GM12878 (cell line): ENCODE measurements around the gene MCEMP1. TPM values are rescaled to one million over a fixed set of nuclear protein-coding genes. Genes with fewer than 3 reads are reported as not detected.

ENCODE experiments used
- ATAC-seq: fragments of 200-7000 bp; cut with Tn5 transposase; 3 replicates; pipeline ENCODE4 v1.9.1; 2020; ENCODE audit warnings: mild to moderate bottlenecking, moderate library complexity
- BruUV-seq: library from RNA; stranded (reverse); fragments of 400-500 nt; replicated peaks from 2 replicates; lab custom pipeline; 2021; lab: Mats Ljungman, UMichigan
- CTCF ChIA-PET: fragments of 300-600 bp; sonication (Branson Sonifier 250); formaldehyde crosslinking; extraction: SDS; loops from one replicate; lab custom pipeline; 2021; ENCODE audit warnings: inconsistent platforms; lab: Yijun Ruan, JAX
- POLR2A ChIA-PET: fragments of 350-600 bp; formaldehyde crosslinking; extraction: SDS; loops from one replicate; lab custom pipeline; 2021; ENCODE audit warnings: inconsistent platforms; lab: Charles Lee
- RAD21 ChIA-PET: fragments of 300-600 bp; sonication (Branson Sonifier 250); formaldehyde crosslinking; loops from one replicate; lab custom pipeline; 2023; ENCODE audit warnings: antibody characterized with exemption; ENCODE audit not compliant: unreplicated experiment; lab: Charles Lee
- SMC1A ChIA-PET: fragments of 300-600 bp; sonication (Branson Sonifier 250); formaldehyde crosslinking; loops from one replicate; lab custom pipeline; 2023; ENCODE audit not compliant: unreplicated experiment, uncharacterized antibody; lab: Charles Lee
- DNase-seq: peaks from one replicate; pipeline ENCODE4 v3.0.0-alpha.2; 2011; ENCODE audit warnings: low read depth, low spot score
- FAIRE-seq: peaks from 3 replicates; lab custom pipeline; 2011; peaks lifted over from hg19 to GRCh38; lab: Jason Lieb, UNC
- H2AFZ ChIP-seq: 2 replicates; pipeline ENCODE4 v1.6.0; 2011; ENCODE audit warnings: low read depth, low read length, control low read depth; ENCODE audit not compliant: control insufficient read depth
- H3K27ac ChIP-seq: 2 replicates; pipeline ENCODE4 v1.5.1; 2011; ENCODE audit warnings: control low read depth; ENCODE audit not compliant: control insufficient read depth, insufficient read depth
- H3K27me3 ChIP-seq, 2 experiments: replicated peaks in 1 of 2; 2 replicates each; pipeline versions ENCODE4 v1.6.0 to v1.6.1; 2011; ENCODE audit warnings: low read length in 1 of 2; ENCODE audit not compliant: control insufficient read depth in 2 of 2, insufficient read depth in 2 of 2
- H3K36me3 ChIP-seq, 2 experiments: 2 replicates each; pipeline ENCODE4 v1.5.1; 2011; ENCODE audit warnings: low read length in 1 of 2; ENCODE audit not compliant: control insufficient read depth in 2 of 2, insufficient read depth in 2 of 2
- H3K4me1 ChIP-seq: 2 replicates; pipeline ENCODE4 v1.6.1; 2011; ENCODE audit warnings: mild to moderate bottlenecking, low read length, moderate library complexity, mixed read lengths; ENCODE audit not compliant: control insufficient read depth, insufficient read depth
- H3K4me2 ChIP-seq: 2 replicates; pipeline ENCODE4 v1.6.0; 2011; ENCODE audit warnings: control low read depth; ENCODE audit not compliant: control insufficient read depth, insufficient read depth
- H3K4me3 ChIP-seq: fragments of 200-600 bp; sonication (generic); 2 replicates; pipeline ENCODE4 v1.5.1; 2016
- H3K79me2 ChIP-seq: 2 replicates; pipeline ENCODE4 v1.6.0; 2011; ENCODE audit warnings: low read length; ENCODE audit not compliant: control insufficient read depth, insufficient read depth
- H3K9ac ChIP-seq: 2 replicates; pipeline ENCODE4 v1.8.0; 2011; ENCODE audit warnings: low read length, control low read depth, mixed read lengths; ENCODE audit not compliant: control insufficient read depth, insufficient read depth
- H3K9me3 ChIP-seq: replicated peaks from 3 replicates; pipeline ENCODE4 v1.5.1; 2011; ENCODE audit warnings: mild to moderate bottlenecking, low read length; ENCODE audit not compliant: control insufficient read depth, insufficient read depth
- H4K20me1 ChIP-seq: 2 replicates; pipeline ENCODE4 v1.6.0; 2011; ENCODE audit not compliant: control insufficient read depth, insufficient read depth
- CHD2 ChIP-seq: IDR thresholded peaks from 2 replicates; pipeline ENCODE4 v1.6.1; 2011; ENCODE audit warnings: low read depth, low read length, improper control_type of control experiment, borderline replicate concordance
- DPF2 ChIP-seq: fragments of 450-650 bp; IDR thresholded peaks from 2 replicates; pipeline ENCODE4 v1.6.1; 2017; ENCODE audit warnings: mild to moderate bottlenecking
- EED ChIP-seq: sonication (generic); IDR thresholded peaks from 2 replicates; pipeline ENCODE4 v1.6.1; 2016; ENCODE audit warnings: antibody characterized with exemption, low read depth
- EGR1 ChIP-seq, 2 experiments: IDR thresholded peaks; 1 replicate in 1 of 2; 2 replicates in 1 of 2; pipeline ENCODE4 v1.6.1; 2011 to 2012; ENCODE audit warnings: low read depth in 2 of 2, low read length in 2 of 2, borderline replicate concordance in 1 of 2, mild to moderate bottlenecking in 1 of 2, moderate library complexity in 1 of 2
- HDAC6 ChIP-seq: fragments of 200-600 bp; sonication (generic); IDR thresholded peaks from one replicate; pipeline ENCODE4 v1.8.0; 2017; ENCODE audit warnings: antibody characterized with exemption; ENCODE audit not compliant: unreplicated experiment
- IKZF1 ChIP-seq: fragments of 450-650 bp; conservative IDR thresholded peaks from 2 replicates; pipeline ENCODE4 v1.6.1; 2017; ENCODE audit warnings: antibody characterized with exemption, mild to moderate bottlenecking
- IKZF2 ChIP-seq, 2 experiments: fragments of 450-650 bp; IDR thresholded peaks; 2 replicates each; pipeline ENCODE4 v1.6.1; 2017; ENCODE audit warnings: mild to moderate bottlenecking in 2 of 2, moderate library complexity in 2 of 2
- MEF2B ChIP-seq: fragments of 450-650 bp; IDR thresholded peaks from 2 replicates; pipeline ENCODE4 v1.6.1; 2018; ENCODE audit warnings: mild to moderate bottlenecking, moderate library complexity; ENCODE audit not compliant: partially characterized antibody, poor library complexity, severe bottlenecking
- RUNX3 ChIP-seq: IDR thresholded peaks from 2 replicates; pipeline ENCODE4 v1.6.1; 2012; ENCODE audit warnings: low read length, inconsistent platforms
- ZNF217 ChIP-seq: fragments of 450-650 bp; IDR thresholded peaks from 2 replicates; pipeline ENCODE4 v1.6.1; 2017; ENCODE audit warnings: antibody characterized with exemption, mild to moderate bottlenecking
- WGBS: methylation state at CpG from one replicate; pipeline ENCODE4 v1.1.6; 2016; ENCODE audit warnings: low lambda C conversion rate; ENCODE audit not compliant: insufficient replicate concordance, insufficient coverage; ENCODE audit errors: missing lambda C conversion rate; 5-methylcytosine and 5-hydroxymethylcytosine counted together
- in situ Hi-C: fragments of 300-500 bp; cut with MboI; formaldehyde crosslinking; loops from 9 replicates; pipeline ENCODE4 v1.14.3; 2018; ENCODE audit warnings: mixed read lengths
- intact Hi-C: fragments of 100-400 bp; cut with micrococcal nuclease; formaldehyde crosslinking; loops from one replicate; pipeline ENCODE4 v1.14.2; 2022; ENCODE audit not compliant: unreplicated experiment
- polyA plus RNA-seq, 11 experiments: library from polyadenylated mRNA; depleted of rRNA in 4 of 11; unstranded in 6 of 11; stranded (reverse) in 5 of 11; fragments of >200 nt; fragmentation: Nextera tagmentation in 4 of 11; fragmentation: Illumina TruSeq in 1 of 11; extraction: Ambion mirVana in 4 of 11; extraction: Trizol in 1 of 11; gene quantifications; 1 replicate in 1 of 11; 2 replicates in 10 of 11; pipeline versions ENCODE4 v1.2.1 to v1.2.3, GENCODE V29; 2011 to 2016; ENCODE audit warnings: inconsistent platforms in 2 of 11, missing spikeins in 2 of 11, low read depth in 1 of 11
- total RNA-seq, 4 experiments: library from RNA; depleted of rRNA in 3 of 4; stranded (reverse); fragments of >200 nt in 3 of 4; fragmentation: Illumina TruSeq in 1 of 4; extraction: Trizol in 1 of 4; gene quantifications; 2 replicates each; pipeline versions ENCODE4 v1.2.1 to v1.2.3, GENCODE V29; 2013 to 2021

Gene MCEMP1
- total and polyA plus RNA-seq, 10 of the 15 experiments (the other 5 are each of a cell fraction or from before 2014, with no cell fraction given), result 0.08 to 0.55 (median 0.26) TPM; not detected in 1

- ChIA-PET CTCF (interaction anchor here (0.7 kb wide), 1 partner anchor 24 kb away, joined by 3 read pairs; no protein-coding TSS in a partner anchor), POLR2A (no interaction called here), SMC1A (interaction anchor here (1.0 to 2.0 kb wide), 5 partner anchors 11 to 33 kb away, joined by 3 to 4 read pairs (median 3); partner anchors contain the start of gene TRAPPC5), RAD21 (interaction anchor here (0.8 kb wide), 2 partner anchors 8 to 33 kb away, joined by 3 read pairs; no protein-coding TSS in a partner anchor)
- FAIRE-seq (no peak), ATAC-seq (no peak), DNase-seq (no peak)
- no peaks in the 10 kb centered on the region for H3K36me3 ChIP-seq
- H3K9ac ChIP-seq, result no peak overlapping the region; the same call in 1 of the 2 replicates
- H3K4me1 ChIP-seq, result peaks cover 52% of the 10 kb centered on the region
- in situ Hi-C loops, result loop anchor here (10.0 kb wide), 2 partner anchors 525 to 1185 kb away; no protein-coding TSS in a partner anchor
- no TSS peak for BruUV-seq
- H2AFZ ChIP-seq, result no peak overlapping the region; the same call in 1 of the 2 replicates
- intact Hi-C loops, result loop anchor here (10.0 kb wide), 1 partner anchor 485 kb away; no protein-coding TSS in a partner anchor
- H4K20me1 ChIP-seq, result no peaks in the 10 kb centered on the region
- no peaks in the 10 kb centered on the region for H3K79me2 ChIP-seq
- no peaks in the 10 kb centered on the region; the same call in 2 of the 3 replicates for H3K9me3 ChIP-seq
- no peak overlapping the region for H3K4me3 ChIP-seq
- TF ChIP-seq IKZF2 (IDR thresholded peaks at IDR 0.05) (peak; percentile 24 to 34; a peak in 1 of 4 replicates), MEF2B (peak; percentile 66), RUNX3 (0 out of 2 replicates have a peak, but pooled peaks have one; percentile 6), DPF2 (0 out of 2 replicates have a peak, but pooled peaks have one; percentile 30), ZNF217 (peak; percentile 46; the same call in 1 of the 2 replicates), HDAC6 (no peak), IKZF1 (peak; percentile 63), EGR1 (IDR thresholded peaks at IDR 0.05; ENCODE audit: borderline replicate concordance in 1 of 2, low read depth in 2 of 2, low read length in 2 of 2) (peak in 1 of 2 experiments; percentile 33; a peak in 1 of 3 replicates), CHD2 (no peak), EED (peak; percentile 75)
- WGBS, result 19% methylated on average over 10 of the region's 10 CpGs
- no peak overlapping the region; the same call in 1 of the 2 replicates for H3K4me2 ChIP-seq
- H3K27me3 ChIP-seq, result no peaks in the 10 kb centered on the region
- H3K27ac ChIP-seq, result peak overlapping the region; percentile 37; the same call in 1 of the 2 replicates
These were observed 33.1 kb downstream of the MCEMP1 start for GRCh38 chr19:7709932-7710460.
